GM13977 (cell line): Measurements from ENCODE around the gene USP11.

Experiments
- DNase-seq: peaks from one replicate; pipeline ENCODE4 v3.0.0; 2012; ENCODE audit warnings: low spot score
- in situ Hi-C: fragments of 300-500 bp; cut with MboI; formaldehyde crosslinking; loops from one replicate; pipeline ENCODE4 v1.12.0; 2022; ENCODE audit warnings: low sequenced_read_pairs, low pct_unique_long_range_greater_than_20kb, mixed read lengths, inconsistent platforms; ENCODE audit not compliant: unreplicated experiment
- TF ChIP-seq, protein P1 (sequence below): IDR thresholded peaks from 2 replicates; pipeline ENCODE4 v1.5.1; 2012; ENCODE audit warnings: mild to moderate bottlenecking, control low read depth; ENCODE audit not compliant: insufficient read depth; ENCODE audit errors: extremely low read depth, missing control alignments

Gene USP11

DNA sequence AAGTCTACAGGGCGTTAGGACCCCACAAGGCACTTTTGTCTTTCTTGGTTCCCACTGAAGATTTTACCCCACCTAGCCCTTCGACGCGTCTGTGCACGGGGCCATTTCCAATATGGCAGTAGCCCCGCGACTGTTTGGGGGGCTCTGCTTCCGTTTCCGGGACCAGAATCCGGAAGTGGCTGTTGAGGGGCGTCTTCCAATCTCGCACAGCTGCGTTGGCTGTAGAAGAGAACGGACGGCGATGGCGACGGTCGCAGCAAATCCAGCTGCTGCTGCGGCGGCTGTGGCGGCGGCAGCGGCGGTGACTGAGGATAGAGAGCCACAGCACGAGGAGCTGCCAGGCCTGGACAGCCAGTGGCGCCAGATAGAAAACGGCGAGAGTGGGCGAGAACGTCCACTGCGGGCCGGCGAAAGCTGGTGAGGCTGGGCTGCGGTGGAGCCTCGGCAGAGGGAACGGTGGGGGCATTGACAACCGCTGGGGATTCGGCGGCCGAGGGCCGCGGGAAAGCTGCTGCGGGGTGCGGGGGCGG is at the start of gene USP11:
USP11 (plus strand) TSS at position 207 of the 530 bp plus-strand sequence; CDS start at position 242, 35 bp downstream.
- peak; percentile 68 for DNase-seq
- in situ Hi-C loops: no loop called here
- TF ChIP-seq, protein P1, sequence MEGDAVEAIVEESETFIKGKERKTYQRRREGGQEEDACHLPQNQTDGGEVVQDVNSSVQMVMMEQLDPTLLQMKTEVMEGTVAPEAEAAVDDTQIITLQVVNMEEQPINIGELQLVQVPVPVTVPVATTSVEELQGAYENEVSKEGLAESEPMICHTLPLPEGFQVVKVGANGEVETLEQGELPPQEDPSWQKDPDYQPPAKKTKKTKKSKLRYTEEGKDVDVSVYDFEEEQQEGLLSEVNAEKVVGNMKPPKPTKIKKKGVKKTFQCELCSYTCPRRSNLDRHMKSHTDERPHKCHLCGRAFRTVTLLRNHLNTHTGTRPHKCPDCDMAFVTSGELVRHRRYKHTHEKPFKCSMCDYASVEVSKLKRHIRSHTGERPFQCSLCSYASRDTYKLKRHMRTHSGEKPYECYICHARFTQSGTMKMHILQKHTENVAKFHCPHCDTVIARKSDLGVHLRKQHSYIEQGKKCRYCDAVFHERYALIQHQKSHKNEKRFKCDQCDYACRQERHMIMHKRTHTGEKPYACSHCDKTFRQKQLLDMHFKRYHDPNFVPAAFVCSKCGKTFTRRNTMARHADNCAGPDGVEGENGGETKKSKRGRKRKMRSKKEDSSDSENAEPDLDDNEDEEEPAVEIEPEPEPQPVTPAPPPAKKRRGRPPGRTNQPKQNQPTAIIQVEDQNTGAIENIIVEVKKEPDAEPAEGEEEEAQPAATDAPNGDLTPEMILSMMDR: no peak

DNA sequence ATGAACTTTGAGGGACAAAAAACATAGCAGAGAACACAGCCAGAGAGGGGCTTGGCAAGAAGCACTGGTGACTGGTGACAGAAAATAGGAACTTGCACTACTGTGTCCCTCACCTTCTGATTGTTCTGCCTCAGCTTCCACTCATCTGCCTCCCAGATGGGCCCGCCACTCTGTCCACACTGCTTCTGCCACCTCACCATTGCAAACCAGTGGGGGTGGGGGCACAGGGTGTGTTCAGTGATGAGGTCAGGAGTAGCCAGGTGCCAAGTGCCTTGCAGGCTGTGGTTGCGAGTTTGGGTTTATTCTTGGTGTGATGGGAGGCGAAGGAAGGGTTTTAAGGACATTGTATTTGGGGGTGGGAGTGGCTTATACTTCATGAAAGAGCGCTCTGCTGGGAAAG is 48.3 kb upstream of the USP11 start:
- no peak for DNase-seq
- in situ Hi-C loops: loop anchor here (25.0 kb wide), 1 partner anchor 328 kb away; no protein-coding TSS in a partner anchor
- TF ChIP-seq, protein P1: no peak

DNA sequence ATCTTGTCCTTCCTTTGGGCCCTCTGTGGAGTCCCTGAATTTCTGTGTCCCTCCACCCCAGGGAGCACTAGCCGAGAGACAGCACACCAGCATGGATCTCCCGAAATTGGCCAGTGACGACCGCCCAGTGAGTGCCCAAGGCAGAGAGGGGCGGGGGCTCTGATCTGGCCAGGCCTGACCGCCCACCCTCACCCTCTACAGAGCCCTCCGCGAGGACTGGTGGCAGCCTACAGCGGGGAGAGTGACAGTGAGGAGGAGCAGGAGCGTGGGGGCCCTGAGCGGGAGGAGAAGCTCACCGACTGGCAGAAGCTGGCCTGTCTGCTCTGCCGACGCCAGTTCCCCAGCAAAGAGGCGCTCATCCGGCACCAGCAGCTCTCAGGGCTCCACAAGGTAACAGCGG is 47.6 kb upstream of the USP11 start:
- DNase-seq: no peak
- in situ Hi-C loops: loop anchor here (25.0 kb wide), 1 partner anchor 327 kb away; no protein-coding TSS in a partner anchor
- TF ChIP-seq, protein P1: no peak

DNA sequence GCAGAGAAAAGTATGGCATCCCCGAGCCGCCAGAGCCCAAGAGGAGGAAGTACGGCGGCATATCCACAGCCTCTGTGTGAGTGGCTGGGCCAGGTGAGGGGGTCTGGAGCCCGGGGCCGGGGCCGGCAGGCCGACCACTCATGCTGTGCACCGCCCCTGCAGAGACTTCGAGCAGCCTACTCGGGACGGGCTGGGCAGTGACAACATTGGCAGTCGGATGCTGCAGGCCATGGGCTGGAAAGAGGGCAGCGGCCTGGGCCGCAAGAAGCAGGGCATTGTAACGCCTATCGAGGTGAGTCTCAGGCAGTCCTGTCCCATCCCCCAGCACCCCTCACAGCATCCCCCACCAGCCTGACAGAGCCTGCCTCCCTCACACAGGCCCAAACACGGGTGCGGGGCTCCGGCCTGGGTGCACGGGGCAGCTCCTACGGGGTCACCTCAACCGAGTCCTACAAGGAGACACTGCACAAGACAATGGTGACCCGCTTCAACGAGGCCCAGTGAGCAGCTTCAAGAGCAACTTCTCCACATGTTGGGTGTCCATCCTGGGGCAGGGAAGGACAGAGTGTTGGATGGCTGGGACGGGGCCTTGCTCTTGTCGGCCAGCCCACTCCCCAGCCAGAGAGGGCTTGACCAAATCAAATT is 46.6 kb upstream of the USP11 start:
- in situ Hi-C loops: loop anchor here (25.0 kb wide), 1 partner anchor 326 kb away; no protein-coding TSS in a partner anchor
- no peak for DNase-seq
- TF ChIP-seq, protein P1: no peak

GRCh38 chrX:47187106-47187677 is 45.6 kb upstream of the USP11 start:
- DNase-seq: no peak
- TF ChIP-seq, protein P1: no peak

GRCh38 chrX:47189906-47190305 is 42.9 kb upstream of the USP11 start:
- in situ Hi-C loops: loop anchor here (25.0 kb wide), 1 partner anchor 322 kb away; no protein-coding TSS in a partner anchor
- no peak for DNase-seq
- TF ChIP-seq, protein P1: no peak

More at GRCh38 chrX:47187106-47187677, 45.6 kb upstream of the USP11 start:
- in situ Hi-C loops: loop anchor here (25.0 kb wide), 1 partner anchor 325 kb away; no protein-coding TSS in a partner anchor
